OCI-LY7 (cell line): ENCODE measurements around the gene PAX4.

Experiments
- EZH2phosphoT487 ChIP-seq: fragments of 200-600 bp; sonication (generic); IDR thresholded peaks from 2 replicates; pipeline ENCODE4 v1.6.1; 2018; ENCODE audit warnings: low read depth, borderline replicate concordance, mild to moderate bottlenecking, mixed run types, antibody characterized with exemption, low read length, moderate library complexity, mixed read lengths
- TF ChIP-seq, protein P1 (sequence below): fragments of 200-600 bp; sonication (generic); conservative IDR thresholded peaks from 2 replicates; pipeline ENCODE4 v1.5.1; 2014; ENCODE audit warnings: mild to moderate bottlenecking, antibody characterized with exemption, low read length, moderate library complexity, mixed read lengths

DNA sequence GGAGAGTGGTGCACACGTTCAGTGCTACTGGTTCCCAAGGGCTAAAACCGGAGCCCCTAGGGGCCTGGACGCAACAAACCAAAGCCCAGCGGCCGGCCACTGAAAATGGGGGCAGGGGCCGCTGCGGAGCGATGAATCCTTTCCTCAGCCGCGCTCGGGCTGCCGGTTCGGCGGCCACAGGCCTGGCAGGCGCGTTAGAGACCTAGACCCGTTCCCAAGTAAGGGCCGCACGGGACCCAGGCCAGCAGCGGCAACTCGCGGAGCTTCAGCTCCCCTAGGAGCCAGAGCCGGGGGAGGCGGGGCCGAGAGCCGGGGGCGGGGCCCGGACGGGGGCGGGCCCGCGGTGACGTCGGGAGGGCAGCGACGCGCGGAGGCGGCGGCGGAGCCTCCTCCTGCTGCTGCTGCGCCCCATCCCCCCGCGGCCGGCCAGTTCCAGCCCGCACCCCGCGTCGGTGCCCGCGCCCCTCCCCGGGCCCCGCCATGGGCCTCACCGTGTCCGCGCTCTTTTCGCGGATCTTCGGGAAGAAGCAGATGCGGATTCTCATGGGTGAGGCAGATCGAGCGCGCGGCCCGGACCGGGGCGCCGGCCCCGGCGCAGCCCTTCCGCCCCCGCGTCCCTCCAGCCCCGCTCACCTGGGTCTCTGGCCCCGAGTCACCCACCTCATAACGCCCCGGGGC lies 29.8 kb downstream of the PAX4 start, which contains the start of gene ARF5:
- TF ChIP-seq, protein P1, sequence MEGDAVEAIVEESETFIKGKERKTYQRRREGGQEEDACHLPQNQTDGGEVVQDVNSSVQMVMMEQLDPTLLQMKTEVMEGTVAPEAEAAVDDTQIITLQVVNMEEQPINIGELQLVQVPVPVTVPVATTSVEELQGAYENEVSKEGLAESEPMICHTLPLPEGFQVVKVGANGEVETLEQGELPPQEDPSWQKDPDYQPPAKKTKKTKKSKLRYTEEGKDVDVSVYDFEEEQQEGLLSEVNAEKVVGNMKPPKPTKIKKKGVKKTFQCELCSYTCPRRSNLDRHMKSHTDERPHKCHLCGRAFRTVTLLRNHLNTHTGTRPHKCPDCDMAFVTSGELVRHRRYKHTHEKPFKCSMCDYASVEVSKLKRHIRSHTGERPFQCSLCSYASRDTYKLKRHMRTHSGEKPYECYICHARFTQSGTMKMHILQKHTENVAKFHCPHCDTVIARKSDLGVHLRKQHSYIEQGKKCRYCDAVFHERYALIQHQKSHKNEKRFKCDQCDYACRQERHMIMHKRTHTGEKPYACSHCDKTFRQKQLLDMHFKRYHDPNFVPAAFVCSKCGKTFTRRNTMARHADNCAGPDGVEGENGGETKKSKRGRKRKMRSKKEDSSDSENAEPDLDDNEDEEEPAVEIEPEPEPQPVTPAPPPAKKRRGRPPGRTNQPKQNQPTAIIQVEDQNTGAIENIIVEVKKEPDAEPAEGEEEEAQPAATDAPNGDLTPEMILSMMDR = no peak
- TF ChIP-seq EZH2phosphoT487 = no peak
